Neural crest cell (in vitro differentiated cells): Measurements from ENCODE around the gene TPRN. TPM values are rescaled to one million over a fixed set of nuclear protein-coding genes. Genes with fewer than 3 reads are reported as not detected.

Experiments
- DNase-seq: peaks from one replicate; pipeline ENCODE4 v3.0.0; 2021; ENCODE audit warnings: low read depth, mixed read lengths, low spot score
- H3K27ac Mint-ChIP-seq: one replicate; pipeline ENCODE4 v1.8.0; 2021; ENCODE audit warnings: mild to moderate bottlenecking, mixed read lengths; ENCODE audit not compliant: unreplicated experiment
- H3K27me3 Mint-ChIP-seq: 2 replicates; pipeline ENCODE4 v1.8.0; 2021; ENCODE audit warnings: low read depth, mild to moderate bottlenecking, mixed read lengths
- H3K36me3 Mint-ChIP-seq: 2 replicates; pipeline ENCODE4 v1.8.0; 2021; ENCODE audit warnings: low read depth, mild to moderate bottlenecking, mixed read lengths
- H3K4me1 Mint-ChIP-seq: 2 replicates; pipeline ENCODE4 v1.8.0; 2021; ENCODE audit warnings: mixed read lengths
- H3K4me3 Mint-ChIP-seq: one replicate; pipeline ENCODE4 v1.8.0; 2021; ENCODE audit warnings: mild to moderate bottlenecking, mixed read lengths
- H3K9me3 Mint-ChIP-seq: 2 replicates; pipeline ENCODE4 v1.8.0; 2021; ENCODE audit warnings: mixed read lengths
- CTCF ChIP-seq: fragments of 200-600 bp; sonication (generic); conservative IDR thresholded peaks from 2 replicates; pipeline ENCODE4 v1.5.0; 2021; ENCODE audit warnings: antibody characterized with exemption, mild to moderate bottlenecking
- total RNA-seq: library from RNA; stranded (reverse); gene quantifications from 2 replicates; pipeline ENCODE4 v1.2.1, GENCODE V29; 2021

TPRN gene
- total RNA-seq, 1 donor from 2014 or later = 25.1 TPM

GRCh38 chr9:137166380-137167229, 33.9 kb downstream of the TPRN start:
- Mint-ChIP-seq H3K27me3 (peaks cover 89% of the 10 kb centered on the region), H3K4me3 (no peak overlapping the region), H3K9me3 (no peaks in the 10 kb centered on the region), H3K4me1 (no peaks in the 10 kb centered on the region), H3K27ac (no peak overlapping the region), H3K36me3 (no peaks in the 10 kb centered on the region)
- DNase-seq = no peak
- TF ChIP-seq CTCF = no peak

- Mint-ChIP-seq H3K9me3 (no peaks in the 10 kb centered on the region), H3K4me3 (no peak overlapping the region), H3K36me3 (no peaks in the 10 kb centered on the region), H3K27ac (no peak overlapping the region), H3K27me3 (peaks cover 89% of the 10 kb centered on the region), H3K4me1 (no peaks in the 10 kb centered on the region)
- DNase-seq = no peak
- no peak for TF ChIP-seq CTCF
Observed at GRCh38 chr9:137165250-137165836, 35.2 kb downstream of the TPRN start.

- H3K9me3 Mint-ChIP-seq = no peaks in the 10 kb centered on the region
- no peak overlapping the region for H3K4me3 Mint-ChIP-seq
- no peak for TF ChIP-seq CTCF
- H3K4me1 Mint-ChIP-seq = no peaks in the 10 kb centered on the region
- no peak overlapping the region for H3K27ac Mint-ChIP-seq
- H3K27me3 Mint-ChIP-seq = peaks cover 91% of the 10 kb centered on the region
- no peak for DNase-seq
- no peaks in the 10 kb centered on the region for H3K36me3 Mint-ChIP-seq
Observed at GRCh38 chr9:137164370-137165249, 35.9 kb downstream of the TPRN start.

GRCh38 chr9:137163805-137164204, 36.7 kb downstream of the TPRN start:
- Mint-ChIP-seq H3K4me3 (no peak overlapping the region), H3K27ac (no peak overlapping the region)
- DNase-seq = no peak

More at GRCh38 chr9:137163805-137164204, 36.7 kb downstream of the TPRN start:
- Mint-ChIP-seq H3K27me3 (peaks cover 93% of the 10 kb centered on the region), H3K9me3 (no peaks in the 10 kb centered on the region), H3K36me3 (no peaks in the 10 kb centered on the region), H3K4me1 (peaks cover 5% of the 10 kb centered on the region)
- no peak for TF ChIP-seq CTCF
